WI38 (cell line): ENCODE measurements around the gene NETO2.
A peak's percentile ranks its signal among the peaks of the same experiment; 100 is the strongest.

ENCODE experiments used
- H3K4me3 ChIP-seq: 2 replicates; pipeline ENCODE4 v1.5.1; 2011; ENCODE audit warnings: low read depth, mild to moderate bottlenecking, control low read depth, low read length
- TF ChIP-seq, protein P1 (sequence below): IDR thresholded peaks from 2 replicates; pipeline ENCODE4 v1.5.1; 2012; ENCODE audit warnings: low read depth, mild to moderate bottlenecking, control low read depth, low read length

NETO2 gene

DNA sequence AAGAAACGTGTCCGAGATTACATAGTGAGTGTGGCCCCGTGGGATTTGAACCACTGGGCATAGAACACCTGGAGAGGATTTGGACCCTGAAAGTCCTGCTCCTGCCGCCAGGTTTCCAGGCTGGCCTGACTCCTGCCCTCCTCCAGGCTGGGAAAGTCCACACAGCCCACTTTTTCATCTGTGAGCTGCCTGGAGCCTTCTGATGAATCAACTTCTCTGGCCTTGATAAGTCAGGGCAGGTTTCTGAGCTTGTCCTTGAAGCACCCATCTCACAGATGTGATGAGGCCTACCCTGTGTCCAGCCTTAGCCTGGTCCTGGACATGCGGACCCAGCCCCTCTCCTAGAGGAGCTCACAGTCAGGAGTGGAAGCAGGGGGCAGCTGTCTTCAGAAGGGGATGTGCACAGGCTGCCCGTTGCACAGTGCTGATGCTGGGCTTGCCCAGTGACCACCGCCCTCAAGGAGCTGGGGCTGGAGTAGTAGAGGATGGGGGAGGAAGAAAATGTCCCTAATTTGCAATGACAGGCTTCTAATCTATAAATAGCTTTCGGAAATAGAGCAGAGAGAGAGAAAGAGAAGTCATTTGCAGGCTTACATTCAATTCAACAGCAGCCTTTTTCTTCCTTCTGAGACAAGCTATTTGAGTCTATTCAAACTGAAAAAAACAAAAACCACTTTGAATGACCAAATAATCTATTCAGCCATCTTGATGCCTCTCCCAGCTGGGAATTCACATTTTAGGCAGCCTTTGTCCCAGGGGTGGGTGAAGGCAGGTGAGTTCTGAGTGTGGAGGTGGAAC is 96.8 kb downstream of the NETO2 start:
- TF ChIP-seq, protein P1, sequence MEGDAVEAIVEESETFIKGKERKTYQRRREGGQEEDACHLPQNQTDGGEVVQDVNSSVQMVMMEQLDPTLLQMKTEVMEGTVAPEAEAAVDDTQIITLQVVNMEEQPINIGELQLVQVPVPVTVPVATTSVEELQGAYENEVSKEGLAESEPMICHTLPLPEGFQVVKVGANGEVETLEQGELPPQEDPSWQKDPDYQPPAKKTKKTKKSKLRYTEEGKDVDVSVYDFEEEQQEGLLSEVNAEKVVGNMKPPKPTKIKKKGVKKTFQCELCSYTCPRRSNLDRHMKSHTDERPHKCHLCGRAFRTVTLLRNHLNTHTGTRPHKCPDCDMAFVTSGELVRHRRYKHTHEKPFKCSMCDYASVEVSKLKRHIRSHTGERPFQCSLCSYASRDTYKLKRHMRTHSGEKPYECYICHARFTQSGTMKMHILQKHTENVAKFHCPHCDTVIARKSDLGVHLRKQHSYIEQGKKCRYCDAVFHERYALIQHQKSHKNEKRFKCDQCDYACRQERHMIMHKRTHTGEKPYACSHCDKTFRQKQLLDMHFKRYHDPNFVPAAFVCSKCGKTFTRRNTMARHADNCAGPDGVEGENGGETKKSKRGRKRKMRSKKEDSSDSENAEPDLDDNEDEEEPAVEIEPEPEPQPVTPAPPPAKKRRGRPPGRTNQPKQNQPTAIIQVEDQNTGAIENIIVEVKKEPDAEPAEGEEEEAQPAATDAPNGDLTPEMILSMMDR, result no peak
- H3K4me3 ChIP-seq, result no peak overlapping the region

DNA sequence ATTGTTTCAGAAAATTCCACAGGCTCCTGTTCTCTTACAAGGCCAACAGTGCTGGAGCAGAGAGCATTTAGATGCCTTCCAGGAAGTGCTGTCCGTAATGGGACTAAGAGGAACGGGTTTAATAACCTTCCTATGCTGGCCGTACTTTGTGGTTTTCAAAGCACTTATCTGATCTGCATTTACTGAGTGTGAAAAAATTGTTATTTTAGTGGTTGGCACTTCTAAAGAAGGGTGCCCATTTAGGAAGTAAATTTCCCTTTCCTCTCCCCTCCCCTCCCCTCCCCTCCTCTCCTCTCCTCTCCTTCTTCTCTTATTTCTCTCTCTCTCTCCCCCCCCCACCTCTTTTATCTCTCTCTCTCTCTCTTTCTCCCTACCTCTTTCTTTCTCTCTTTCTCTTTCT is 98.3 kb downstream of the NETO2 start:
- H3K4me3 ChIP-seq, result no peak overlapping the region
- TF ChIP-seq, protein P1, result no peak

DNA sequence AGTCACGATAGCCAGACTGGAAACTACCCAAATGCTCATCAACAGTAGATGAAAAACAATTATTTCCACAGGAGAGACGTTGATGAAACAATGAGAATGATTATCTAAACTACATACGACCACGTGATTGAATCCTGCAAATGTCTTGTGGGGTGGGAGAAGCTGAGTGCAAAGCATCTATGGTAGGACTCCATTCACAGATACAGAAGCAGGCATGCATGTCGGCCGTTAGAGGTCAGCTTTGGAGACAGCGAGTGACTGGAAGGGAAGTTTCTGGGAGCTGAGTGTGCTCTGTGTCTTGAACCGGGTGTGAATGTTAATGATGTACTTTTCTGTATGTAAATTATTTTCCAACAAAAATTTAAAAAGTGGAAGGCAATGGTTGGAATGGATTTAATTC is 98.7 kb downstream of the NETO2 start:
- no peak overlapping the region for H3K4me3 ChIP-seq
- TF ChIP-seq, protein P1, result no peak

DNA sequence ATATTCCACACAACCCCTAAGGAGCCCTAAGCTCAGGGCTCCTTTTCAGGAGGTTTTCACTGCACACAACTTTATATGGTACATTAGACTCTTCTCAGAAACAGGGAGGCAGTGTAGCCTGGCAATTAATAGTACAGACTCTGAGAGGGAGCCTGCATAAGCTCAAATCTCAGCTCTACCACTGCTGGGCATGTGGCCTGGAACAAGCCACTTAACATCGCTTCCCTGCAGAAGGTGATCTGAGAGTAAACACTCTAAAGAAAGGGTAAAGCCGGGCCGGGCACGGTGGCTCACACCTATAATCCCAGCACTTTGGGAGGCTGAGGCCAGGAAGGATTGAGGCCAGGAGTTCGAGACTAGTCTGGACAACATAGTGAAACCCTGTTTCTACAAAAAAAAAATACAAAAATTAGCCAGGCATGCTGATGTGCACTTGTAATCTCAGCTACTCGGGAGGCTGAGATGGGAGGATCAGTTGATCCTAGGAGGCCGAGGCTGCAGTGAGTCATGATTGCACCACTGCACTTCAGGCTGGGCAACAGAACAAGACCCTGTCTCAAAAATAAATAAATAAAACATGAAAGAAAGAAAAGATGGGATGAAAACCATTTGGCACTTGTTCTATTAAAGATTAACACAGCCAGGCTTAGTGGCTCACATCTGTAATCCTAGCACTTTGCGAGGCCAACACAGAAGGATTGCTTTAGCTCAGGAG is 99.6 kb downstream of the NETO2 start:
- H3K4me3 ChIP-seq, result no peak overlapping the region
- TF ChIP-seq, protein P1, result no peak

DNA sequence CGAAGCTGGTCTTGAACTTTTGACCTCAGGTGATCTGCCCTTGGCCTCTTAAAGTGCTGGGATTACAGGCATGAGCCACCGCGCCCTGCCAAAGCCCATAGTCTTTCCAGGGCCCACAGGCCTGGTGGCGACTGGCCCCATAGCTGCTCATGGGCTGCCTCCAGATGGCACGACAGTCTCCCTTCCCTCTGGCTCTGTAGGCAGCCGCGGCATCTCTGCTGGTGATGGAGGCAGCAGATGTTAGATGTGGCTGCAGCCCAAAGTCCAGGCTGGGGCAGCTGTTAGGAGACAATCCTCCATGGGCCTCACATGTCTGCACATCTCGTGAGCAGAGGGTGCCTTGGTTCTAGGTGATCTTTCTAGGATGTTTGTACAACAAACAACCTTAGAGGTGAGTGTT is 100.5 kb downstream of the NETO2 start:
- H3K4me3 ChIP-seq, result no peak overlapping the region
- TF ChIP-seq, protein P1, result no peak

DNA sequence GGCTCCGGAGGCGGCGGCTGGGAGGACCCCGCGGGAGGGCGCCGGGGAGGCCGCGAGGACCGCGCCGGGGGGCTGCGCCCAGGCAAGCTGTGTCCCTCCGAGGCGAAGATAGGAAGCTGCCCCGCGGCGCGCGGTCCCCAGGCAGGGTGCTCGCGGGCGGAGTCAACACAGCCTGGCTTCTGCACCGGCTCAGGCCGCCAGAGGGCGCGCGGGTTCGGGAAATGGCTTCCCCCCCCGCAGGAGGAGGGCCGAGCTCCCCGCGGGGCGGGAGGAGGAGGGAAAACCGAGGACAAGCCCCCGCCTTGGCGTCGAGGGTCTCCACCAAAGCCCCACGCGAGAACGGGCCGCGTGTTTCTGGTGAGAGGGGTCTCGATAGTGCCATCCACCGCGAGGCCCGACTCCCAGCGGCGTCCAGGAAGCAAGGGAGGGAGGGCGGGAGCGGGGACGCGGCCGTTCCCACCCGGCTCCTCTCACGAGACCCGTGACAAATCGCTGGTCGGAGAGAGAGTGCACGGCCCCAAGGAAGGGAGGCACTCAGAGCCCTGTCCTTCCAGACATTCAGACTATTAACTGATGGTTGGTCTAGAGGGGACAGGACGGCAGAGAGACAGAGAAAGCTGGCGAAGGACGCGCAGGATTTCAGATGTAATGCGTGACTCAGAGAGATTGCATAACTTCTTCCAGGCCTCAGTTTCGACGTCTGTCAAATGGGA is 105.8 kb downstream of the NETO2 start:
- peak overlapping the region; percentile 66 for H3K4me3 ChIP-seq
- TF ChIP-seq, protein P1, result peak; percentile 87

DNA sequence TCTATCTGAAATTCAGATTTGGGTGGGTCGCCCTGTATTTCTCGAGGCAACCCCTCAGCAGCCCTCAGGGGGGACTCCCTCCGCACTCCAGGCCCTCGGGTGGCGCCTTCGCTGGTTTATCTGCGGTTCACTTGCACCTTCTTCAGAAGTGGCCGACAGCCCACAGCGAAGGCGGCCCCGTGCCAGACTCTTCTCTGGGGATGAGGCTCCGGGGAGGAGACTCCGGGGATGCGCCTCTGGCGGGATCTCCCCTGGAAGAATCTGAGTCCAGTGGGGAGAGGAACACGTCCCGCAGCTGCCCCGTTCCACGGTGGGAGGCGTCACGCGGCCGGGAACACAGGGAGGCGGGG is 106.4 kb downstream of the NETO2 start:
- TF ChIP-seq, protein P1, result no peak
- peak overlapping the region; percentile 66 for H3K4me3 ChIP-seq
